Adrenal gland (tissue), 5 donors: Measurements from ENCODE around the gene DHRS3.

Experiments used
- POLR2A ChIP-seq, 2 donors: fragments of 450-650 bp; IDR thresholded peaks; one replicate each; pipeline ENCODE4 v1.6.1; 2017; ENCODE audit warnings: antibody characterized with exemption in 2 of 2, mild to moderate bottlenecking in 2 of 2, moderate library complexity in 1 of 2
- TF ChIP-seq, protein P1 (sequence below), 6 experiments: fragments of 450-650 bp in 4 of 6; fragments of 200-600 bp in 2 of 6; sonication (generic) in 1 of 6; IDR thresholded peaks; 1 replicate in 5 of 6; 2 replicates in 1 of 6; pipeline versions ENCODE4 v1.5.1 to v1.8.0; 2016 to 2021; ENCODE audit warnings: antibody characterized with exemption in 6 of 6, mild to moderate bottlenecking in 2 of 6, moderate library complexity in 1 of 6
- donor health status: DM: no; HTN: no; CAD: no.

DNA sequence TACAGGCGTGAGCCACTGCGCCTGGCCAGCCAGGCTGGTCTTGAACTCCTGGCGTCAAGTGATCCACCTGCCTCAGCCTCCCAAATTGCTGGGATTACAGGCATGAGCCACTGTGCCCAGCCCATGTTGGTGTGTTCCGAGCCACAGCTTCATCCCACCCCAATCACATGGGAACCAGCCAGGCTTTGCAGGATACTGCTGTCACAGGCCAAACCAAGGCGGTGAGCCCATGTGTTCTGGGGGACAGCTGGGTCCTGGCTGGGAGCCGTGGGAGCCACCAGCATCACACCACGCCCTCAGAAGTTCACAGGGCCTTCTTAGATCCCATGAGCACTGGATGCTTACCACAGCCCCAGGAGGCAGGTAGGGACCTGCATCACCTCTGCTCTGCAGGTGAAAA, 56.9 kb downstream of the DHRS3 start:
- no peak for TF ChIP-seq POLR2A (IDR thresholded peaks at IDR 0.05)
- TF ChIP-seq, protein P1, sequence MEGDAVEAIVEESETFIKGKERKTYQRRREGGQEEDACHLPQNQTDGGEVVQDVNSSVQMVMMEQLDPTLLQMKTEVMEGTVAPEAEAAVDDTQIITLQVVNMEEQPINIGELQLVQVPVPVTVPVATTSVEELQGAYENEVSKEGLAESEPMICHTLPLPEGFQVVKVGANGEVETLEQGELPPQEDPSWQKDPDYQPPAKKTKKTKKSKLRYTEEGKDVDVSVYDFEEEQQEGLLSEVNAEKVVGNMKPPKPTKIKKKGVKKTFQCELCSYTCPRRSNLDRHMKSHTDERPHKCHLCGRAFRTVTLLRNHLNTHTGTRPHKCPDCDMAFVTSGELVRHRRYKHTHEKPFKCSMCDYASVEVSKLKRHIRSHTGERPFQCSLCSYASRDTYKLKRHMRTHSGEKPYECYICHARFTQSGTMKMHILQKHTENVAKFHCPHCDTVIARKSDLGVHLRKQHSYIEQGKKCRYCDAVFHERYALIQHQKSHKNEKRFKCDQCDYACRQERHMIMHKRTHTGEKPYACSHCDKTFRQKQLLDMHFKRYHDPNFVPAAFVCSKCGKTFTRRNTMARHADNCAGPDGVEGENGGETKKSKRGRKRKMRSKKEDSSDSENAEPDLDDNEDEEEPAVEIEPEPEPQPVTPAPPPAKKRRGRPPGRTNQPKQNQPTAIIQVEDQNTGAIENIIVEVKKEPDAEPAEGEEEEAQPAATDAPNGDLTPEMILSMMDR (IDR thresholded peaks at IDR 0.05): no peak
